ACC112 (cell line): Measurements from ENCODE around the gene ZNF423.

ENCODE experiments used
- H2AFZ ChIP-seq: fragments of 200-600 bp; sonication (generic); one replicate; pipeline ENCODE4 v1.6.0; 2017; ENCODE audit warnings: antibody characterized with exemption, low read length; ENCODE audit not compliant: unreplicated experiment
- H3K27ac ChIP-seq: fragments of 200-600 bp; sonication (generic); 2 replicates; pipeline ENCODE4 v1.5.1; 2014; ENCODE audit warnings: low read depth, mild to moderate bottlenecking, antibody characterized with exemption, low read length, moderate library complexity
- H3K27me3 ChIP-seq: fragments of 200-600 bp; sonication (generic); 2 replicates; pipeline ENCODE4 v1.6.1; 2014; ENCODE audit warnings: mild to moderate bottlenecking, antibody characterized with exemption, low read length, moderate library complexity, mixed read lengths; ENCODE audit not compliant: insufficient read depth
- H3K36me3 ChIP-seq: fragments of 200-600 bp; sonication (generic); 2 replicates; pipeline ENCODE4 v1.6.1; 2016; ENCODE audit warnings: mild to moderate bottlenecking, antibody characterized with exemption, low read length, moderate library complexity, mixed read lengths; ENCODE audit not compliant: insufficient read depth
- H3K4me1 ChIP-seq: fragments of 200-600 bp; sonication (generic); one replicate; pipeline ENCODE4 v1.6.1; 2016; ENCODE audit warnings: low read length, mixed read lengths; ENCODE audit not compliant: insufficient read depth, unreplicated experiment, control insufficient read depth
- H3K4me3 ChIP-seq: fragments of 200-600 bp; sonication (generic); 2 replicates; pipeline ENCODE4 v1.5.1; 2014; ENCODE audit warnings: mild to moderate bottlenecking, low read depth, low read length
- H3K79me2 ChIP-seq: fragments of 200-600 bp; sonication (generic); one replicate; pipeline ENCODE4 v1.6.0; 2016; ENCODE audit warnings: low read length; ENCODE audit not compliant: control insufficient read depth, unreplicated experiment, insufficient read depth

ZNF423 gene

GRCh38 chr16:49623501-49624266 lies 232.2 kb downstream of the ZNF423 start:
- H3K79me2 ChIP-seq = no peaks in the 10 kb centered on the region
- H3K27ac ChIP-seq = no peak overlapping the region
- H3K4me1 ChIP-seq = peaks cover 33% of the 10 kb centered on the region
- no peaks in the 10 kb centered on the region for H3K36me3 ChIP-seq
- no peak overlapping the region for H3K4me3 ChIP-seq
- no peaks in the 10 kb centered on the region for H3K27me3 ChIP-seq
- H2AFZ ChIP-seq = no peak overlapping the region

- H3K27ac ChIP-seq = no peak overlapping the region
Observed at GRCh38 chr16:49622421-49623402, 233.2 kb downstream of the ZNF423 start.

GRCh38 chr16:49622084-49622390 lies 233.9 kb downstream of the ZNF423 start:
- H3K36me3 ChIP-seq = no peaks in the 10 kb centered on the region
- H3K4me1 ChIP-seq = peaks cover 35% of the 10 kb centered on the region
- no peak overlapping the region for H2AFZ ChIP-seq
- no peak overlapping the region for H3K4me3 ChIP-seq
- H3K27me3 ChIP-seq = no peaks in the 10 kb centered on the region
- H3K27ac ChIP-seq = peak overlapping the region; percentile 89
- no peaks in the 10 kb centered on the region for H3K79me2 ChIP-seq

More at GRCh38 chr16:49622421-49623402, 233.2 kb downstream of the ZNF423 start:
- H3K4me1 ChIP-seq = peaks cover 35% of the 10 kb centered on the region
- no peaks in the 10 kb centered on the region for H3K79me2 ChIP-seq
- H3K4me3 ChIP-seq = no peak overlapping the region
- H3K27me3 ChIP-seq = no peaks in the 10 kb centered on the region
- no peak overlapping the region for H2AFZ ChIP-seq
- no peaks in the 10 kb centered on the region for H3K36me3 ChIP-seq

GRCh38 chr16:49621241-49622083 lies 234.4 kb downstream of the ZNF423 start:
- Histone ChIP-seq H3K36me3 (no peaks in the 10 kb centered on the region), H2AFZ (peak overlapping the region; percentile 27), H3K27ac (peak overlapping the region; percentile 89), H3K79me2 (no peaks in the 10 kb centered on the region), H3K27me3 (no peaks in the 10 kb centered on the region), H3K4me3 (no peak overlapping the region), H3K4me1 (peaks cover 35% of the 10 kb centered on the region)

GRCh38 chr16:49620869-49621240 lies 235.1 kb downstream of the ZNF423 start:
- Histone ChIP-seq H3K27ac (peak overlapping the region; percentile 89), H3K27me3 (no peaks in the 10 kb centered on the region), H3K79me2 (no peaks in the 10 kb centered on the region), H3K4me3 (no peak overlapping the region), H2AFZ (peak overlapping the region; percentile 27), H3K4me1 (peaks cover 35% of the 10 kb centered on the region), H3K36me3 (no peaks in the 10 kb centered on the region)

- no peaks in the 10 kb centered on the region for H3K36me3 ChIP-seq
- H3K4me3 ChIP-seq = no peak overlapping the region
- H3K79me2 ChIP-seq = no peaks in the 10 kb centered on the region
- no peaks in the 10 kb centered on the region for H3K27me3 ChIP-seq
- H3K4me1 ChIP-seq = peaks cover 35% of the 10 kb centered on the region
- H2AFZ ChIP-seq = peak overlapping the region; percentile 27
- peak overlapping the region; percentile 89 for H3K27ac ChIP-seq
Observed at GRCh38 chr16:49620158-49620868, 235.6 kb downstream of the ZNF423 start.

GRCh38 chr16:49619811-49620157 lies 236.1 kb downstream of the ZNF423 start:
- Histone ChIP-seq H3K27ac (peak overlapping the region; percentile 89), H3K36me3 (no peaks in the 10 kb centered on the region), H3K4me1 (peaks cover 35% of the 10 kb centered on the region), H2AFZ (peak overlapping the region; percentile 3), H3K27me3 (no peaks in the 10 kb centered on the region), H3K4me3 (no peak overlapping the region), H3K79me2 (no peaks in the 10 kb centered on the region)

GRCh38 chr16:49618955-49619354 lies 237.0 kb downstream of the ZNF423 start:
- peak overlapping the region; percentile 89; the same call in 1 of the 2 replicates for H3K27ac ChIP-seq
- no peaks in the 10 kb centered on the region for H3K27me3 ChIP-seq
- H3K79me2 ChIP-seq = no peaks in the 10 kb centered on the region
- no peak overlapping the region; the same call in 1 of the 2 replicates for H3K4me3 ChIP-seq
- H3K4me1 ChIP-seq = peaks cover 35% of the 10 kb centered on the region
- no peaks in the 10 kb centered on the region for H3K36me3 ChIP-seq
- H2AFZ ChIP-seq = no peak overlapping the region

GRCh38 chr16:49617710-49618330 lies 238.1 kb downstream of the ZNF423 start:
- Histone ChIP-seq H3K27ac (no peak overlapping the region), H3K4me3 (no peak overlapping the region), H3K36me3 (no peaks in the 10 kb centered on the region), H3K79me2 (no peaks in the 10 kb centered on the region), H3K4me1 (peaks cover 35% of the 10 kb centered on the region), H2AFZ (no peak overlapping the region), H3K27me3 (no peaks in the 10 kb centered on the region)
